Activated B cell treated with CpG ODN at 0.5 μM for 24 hours (primary cell): ENCODE data around the gene GBA3. TPM values are rescaled to one million over a fixed set of nuclear protein-coding genes. Genes with fewer than 3 reads are reported as not detected.

Experiments
- ATAC-seq: fragments of 200-7000 bp; cut with Tn5 transposase; one replicate; pipeline ENCODE4 v1.10.0; 2021; ENCODE audit warnings: low read depth, mild to moderate bottlenecking, moderate library complexity
- CTCF ChIA-PET: fragments of 350-600 bp; sonication (Branson Sonifier 250); formaldehyde crosslinking; loops from one replicate; lab custom pipeline; 2021; ENCODE audit warnings: antibody characterized with exemption; lab: Charles Lee
- POLR2A ChIA-PET: fragments of 350-600 bp; sonication (Branson Sonifier 250); formaldehyde crosslinking; loops from one replicate; lab custom pipeline; 2021; ENCODE audit warnings: antibody characterized with exemption; lab: Charles Lee
- DNase-seq: peaks from one replicate; pipeline ENCODE4 v3.0.0; 2022
- H3K27ac Mint-ChIP-seq: one replicate; pipeline ENCODE4 v1.8.0; 2020; ENCODE audit warnings: mixed read lengths
- H3K27me3 Mint-ChIP-seq: one replicate; pipeline ENCODE4 v1.8.0; 2021; ENCODE audit warnings: mixed read lengths
- H3K36me3 Mint-ChIP-seq: one replicate; pipeline ENCODE4 v1.8.0; 2021; ENCODE audit warnings: low read depth, mixed read lengths
- H3K4me1 Mint-ChIP-seq: one replicate; pipeline ENCODE4 v1.8.0; 2021; ENCODE audit warnings: mixed read lengths
- H3K4me3 Mint-ChIP-seq: one replicate; pipeline ENCODE4 v1.8.0; 2020; ENCODE audit warnings: mild to moderate bottlenecking, mixed read lengths
- H3K9me3 Mint-ChIP-seq: one replicate; pipeline ENCODE4 v1.8.0; 2020; ENCODE audit warnings: mixed read lengths
- CTCF ChIP-seq: fragments of 200-600 bp; IDR thresholded peaks from one replicate; pipeline ENCODE4 v1.8.0; 2022; ENCODE audit warnings: antibody characterized with exemption, mild to moderate bottlenecking
- intact Hi-C: fragments of 100-400 bp; cut with micrococcal nuclease; formaldehyde crosslinking; loops from one replicate; pipeline ENCODE4 v1.15.1; 2024
- total RNA-seq: library from RNA; stranded (reverse); gene quantifications from 2 replicates; pipeline ENCODE4 v1.2.3, GENCODE V29; 2022

Gene GBA3
- total RNA-seq, 1 donor from 2014 or later, result not detected

- DNase-seq (no peak), ATAC-seq (no peak)
- CTCF ChIA-PET, result no interaction called here
- intact Hi-C loops, result no loop called here
- no peaks in the 10 kb centered on the region for H3K4me1 Mint-ChIP-seq
- POLR2A ChIA-PET, result no interaction called here
- H3K36me3 Mint-ChIP-seq, result no peaks in the 10 kb centered on the region
- no peak overlapping the region for H3K27ac Mint-ChIP-seq
- no peaks in the 10 kb centered on the region for H3K27me3 Mint-ChIP-seq
- H3K4me3 Mint-ChIP-seq, result no peak overlapping the region
- TF ChIP-seq CTCF, result no peak
- no peaks in the 10 kb centered on the region for H3K9me3 Mint-ChIP-seq
Measured at GRCh38 chr4:22857411-22857810, 164.7 kb downstream of the GBA3 start.

GRCh38 chr4:22859318-22859717 is 166.6 kb downstream of the GBA3 start:
- no peak for DNase-seq
- no peaks in the 10 kb centered on the region for H3K27me3 Mint-ChIP-seq
- intact Hi-C loops, result no loop called here

More at GRCh38 chr4:22859318-22859717, 166.6 kb downstream of the GBA3 start:
- POLR2A ChIA-PET, result no interaction called here
- Mint-ChIP-seq H3K4me3 (no peak overlapping the region), H3K4me1 (no peaks in the 10 kb centered on the region), H3K36me3 (no peaks in the 10 kb centered on the region), H3K27ac (no peak overlapping the region), H3K9me3 (peaks cover 3% of the 10 kb centered on the region)
- no peak for ATAC-seq
- TF ChIP-seq CTCF, result no peak
- CTCF ChIA-PET, result no interaction called here

Other genes with a start within 250 kb of the GBA3 start
- not detected in 2 replicates for gene ADGRA3, start 176.9 kb upstream of the GBA3 start, total RNA-seq